ENCODE measurements around the gene INTS7.
"Not testable (repeated sequence)": the region's sequence is repeated elsewhere in the genome, so short reads cannot be mapped to it uniquely, and the experiment has no call there.

Gene INTS7

GRCh38 chr1:211959680-211960079, 75.7 kb downstream of the INTS7 start:
- H3K4me3 ChIP-seq (replicated peaks; ENCODE audit: low read depth, low read length) = no peak overlapping the region
- DNase-seq (ENCODE audit: low read depth) = no peak
- TF ChIP-seq, protein P1, sequence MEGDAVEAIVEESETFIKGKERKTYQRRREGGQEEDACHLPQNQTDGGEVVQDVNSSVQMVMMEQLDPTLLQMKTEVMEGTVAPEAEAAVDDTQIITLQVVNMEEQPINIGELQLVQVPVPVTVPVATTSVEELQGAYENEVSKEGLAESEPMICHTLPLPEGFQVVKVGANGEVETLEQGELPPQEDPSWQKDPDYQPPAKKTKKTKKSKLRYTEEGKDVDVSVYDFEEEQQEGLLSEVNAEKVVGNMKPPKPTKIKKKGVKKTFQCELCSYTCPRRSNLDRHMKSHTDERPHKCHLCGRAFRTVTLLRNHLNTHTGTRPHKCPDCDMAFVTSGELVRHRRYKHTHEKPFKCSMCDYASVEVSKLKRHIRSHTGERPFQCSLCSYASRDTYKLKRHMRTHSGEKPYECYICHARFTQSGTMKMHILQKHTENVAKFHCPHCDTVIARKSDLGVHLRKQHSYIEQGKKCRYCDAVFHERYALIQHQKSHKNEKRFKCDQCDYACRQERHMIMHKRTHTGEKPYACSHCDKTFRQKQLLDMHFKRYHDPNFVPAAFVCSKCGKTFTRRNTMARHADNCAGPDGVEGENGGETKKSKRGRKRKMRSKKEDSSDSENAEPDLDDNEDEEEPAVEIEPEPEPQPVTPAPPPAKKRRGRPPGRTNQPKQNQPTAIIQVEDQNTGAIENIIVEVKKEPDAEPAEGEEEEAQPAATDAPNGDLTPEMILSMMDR (IDR thresholded peaks at IDR 0.05; ENCODE audit: low read length, missing control alignments) = no peak

- TF ChIP-seq, protein P1 (IDR thresholded peaks at IDR 0.05; ENCODE audit: low read length, missing control alignments) = no peak
- H3K4me3 ChIP-seq (replicated peaks; ENCODE audit: low read depth, low read length) = no peak overlapping the region
- DNase-seq (ENCODE audit: low read depth) = no peak
Measured at GRCh38 chr1:211959221-211959620, 76.1 kb downstream of the INTS7 start.

- H3K4me3 ChIP-seq (replicated peaks; ENCODE audit: low read depth, low read length); DNase-seq (ENCODE audit: low read depth): not testable (repeated sequence)
Measured at GRCh38 chr1:211954028-211954427, 81.3 kb downstream of the INTS7 start.

- not testable (repeated sequence) for DNase-seq (ENCODE audit: low read depth); H3K4me3 ChIP-seq (replicated peaks; ENCODE audit: low read depth, low read length)
Measured at GRCh38 chr1:211953543-211953942, 81.8 kb downstream of the INTS7 start.

DNA sequence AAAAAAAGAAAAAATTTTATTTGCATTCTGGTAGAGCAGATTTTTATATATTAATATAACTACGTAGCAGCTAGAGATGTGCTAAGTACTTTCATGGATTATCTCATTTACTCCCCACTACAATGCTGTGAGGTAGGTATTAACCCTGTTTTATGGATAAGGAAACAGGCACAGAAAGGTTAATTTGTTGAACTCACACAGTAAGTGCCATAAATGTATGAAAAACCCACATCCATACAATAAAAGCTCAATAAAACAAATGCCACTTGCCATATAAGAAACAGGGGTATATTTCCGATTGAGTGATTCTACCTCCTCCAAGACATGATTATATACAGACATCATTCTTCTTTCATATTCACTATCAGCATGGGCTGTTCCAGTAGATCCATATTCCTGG, 83.1 kb downstream of the INTS7 start:
- H3K4me3 ChIP-seq (replicated peaks; ENCODE audit: low read depth, low read length) = no peak overlapping the region
- no peak for DNase-seq (ENCODE audit: low read depth)
- TF ChIP-seq, protein P1 (IDR thresholded peaks at IDR 0.05; ENCODE audit: low read length, missing control alignments) = no peak

- peak; percentile 67 for DNase-seq (ENCODE audit: low read depth)
- TF ChIP-seq, protein P1 (IDR thresholded peaks at IDR 0.05; ENCODE audit: low read length, missing control alignments) = no peak
Measured at GRCh38 chr1:211951856-211952255, 83.5 kb downstream of the INTS7 start.

GRCh38 chr1:211948377-211948776, 87.0 kb downstream of the INTS7 start:
- TF ChIP-seq, protein P1 (IDR thresholded peaks at IDR 0.05; ENCODE audit: low read length, missing control alignments) = no peak
- H3K4me3 ChIP-seq (replicated peaks; ENCODE audit: low read depth, low read length) = no peak overlapping the region

More at GRCh38 chr1:211951856-211952255, 83.5 kb downstream of the INTS7 start:
- no peak overlapping the region for H3K4me3 ChIP-seq (replicated peaks; ENCODE audit: low read depth, low read length)

GRCh38 chr1:211947396-211948295, 87.7 kb downstream of the INTS7 start:
- TF ChIP-seq, protein P1 (IDR thresholded peaks at IDR 0.05; ENCODE audit: low read length, missing control alignments) = no peak
- DNase-seq (ENCODE audit: low read depth) = no peak

More at GRCh38 chr1:211948377-211948776, 87.0 kb downstream of the INTS7 start:
- no peak for DNase-seq (ENCODE audit: low read depth)

More at GRCh38 chr1:211947396-211948295, 87.7 kb downstream of the INTS7 start:
- H3K4me3 ChIP-seq (replicated peaks; ENCODE audit: low read depth, low read length) = no peak overlapping the region

Measured in fibroblast of pulmonary artery (primary cell).